HepG2 (cell line): Measurements from ENCODE around the gene PASK. TPM values are rescaled to one million over a fixed set of nuclear protein-coding genes. Genes with fewer than 3 reads are reported as not detected.

Source experiments
- ATAC-seq: fragments of 200-7000 bp; cut with Tn5 transposase; 3 replicates; pipeline ENCODE4 v1.9.1; 2020; ENCODE audit warnings: mild to moderate bottlenecking, moderate library complexity
- BruUV-seq: library from RNA; stranded (reverse); fragments of 400-500 nt; replicated peaks from 2 replicates; lab custom pipeline; 2021; lab: Mats Ljungman, UMichigan
- CTCF ChIA-PET: fragments of 300-600 bp; formaldehyde crosslinking; extraction: SDS; loops from one replicate; lab custom pipeline; 2021; ENCODE audit warnings: low total read pairs, inconsistent platforms, low intra/inter-chr PET ratio; lab: Yijun Ruan, JAX
- POLR2A ChIA-PET: fragments of 350-600 bp; sonication (Branson Sonifier 250); formaldehyde crosslinking; loops from one replicate; lab custom pipeline; 2020; ENCODE audit warnings: antibody characterized with exemption, inconsistent platforms; lab: Yijun Ruan, JAX
- DNase-seq: peaks from one replicate; pipeline ENCODE4 v3.0.0-alpha.2; 2015; ENCODE audit warnings: low spot score
- FAIRE-seq: peaks from 3 replicates; lab custom pipeline; 2011; peaks lifted over from hg19 to GRCh38; lab: Jason Lieb, UNC
- H2AFZ ChIP-seq: one replicate; pipeline ENCODE4 v1.6.1; 2011; ENCODE audit warnings: low read length, inconsistent platforms
- H3K27ac ChIP-seq: fragments of 300-600 bp; 3 replicates; pipeline ENCODE4 v1.8.0; 2011; ENCODE audit warnings: mixed run types, mild to moderate bottlenecking, mixed read lengths, low read length, inconsistent platforms; ENCODE audit not compliant: insufficient read depth; ENCODE audit errors: extremely low read length
- H3K27me3 ChIP-seq, 2 experiments: fragments of 200-600 bp in 1 of 2; 2 replicates in 1 of 2; 3 replicates in 1 of 2; pipeline versions ENCODE4 v1.6.0 to v1.8.0; 2011; ENCODE audit warnings: low read length in 2 of 2, mild to moderate bottlenecking in 2 of 2, moderate library complexity in 2 of 2, inconsistent platforms in 1 of 2; ENCODE audit not compliant: insufficient read depth in 2 of 2, control insufficient read depth in 1 of 2
- H3K36me3 ChIP-seq, 2 experiments: fragments of 200-600 bp in 1 of 2; replicated peaks in 1 of 2; 2 replicates in 1 of 2; 3 replicates in 1 of 2; pipeline versions ENCODE4 v1.5.1 to v1.8.0; 2011; ENCODE audit warnings: low read length in 2 of 2, inconsistent platforms in 1 of 2; ENCODE audit not compliant: insufficient read depth in 2 of 2, control insufficient read depth in 1 of 2
- H3K4me1 ChIP-seq: 2 replicates; pipeline ENCODE4 v1.5.1; 2012; ENCODE audit warnings: low read length, inconsistent platforms; ENCODE audit not compliant: insufficient read depth
- H3K4me2 ChIP-seq: 2 replicates; pipeline ENCODE4 v1.6.0; 2011; ENCODE audit warnings: low read depth, low read length, inconsistent platforms
- H3K4me3 ChIP-seq, 3 experiments: fragments of 200-600 bp in 1 of 3; sonication (generic), shearing (Covaris generic) in 1 of 3; replicated peaks in 1 of 3; 2 replicates each; pipeline ENCODE4 v1.5.1; 2011 to 2016; ENCODE audit warnings: low read length in 3 of 3, inconsistent platforms in 2 of 3, low read depth in 2 of 3, mild to moderate bottlenecking in 2 of 3, control low read depth in 1 of 3, mixed read lengths in 1 of 3; ENCODE audit not compliant: insufficient read depth in 1 of 3
- H3K79me2 ChIP-seq: one replicate; pipeline ENCODE4 v1.6.1; 2011; ENCODE audit warnings: low read length, inconsistent platforms; ENCODE audit not compliant: insufficient read depth
- H3K9ac ChIP-seq: 2 replicates; pipeline ENCODE4 v1.6.0; 2011; ENCODE audit warnings: mild to moderate bottlenecking, low read depth, low read length, inconsistent platforms; ENCODE audit not compliant: insufficient read depth
- H3K9me3 ChIP-seq: 2 replicates; pipeline ENCODE4 v1.5.1; 2012; ENCODE audit warnings: mild to moderate bottlenecking, low read length
- H4K20me1 ChIP-seq: 2 replicates; pipeline ENCODE4 v1.6.0; 2011; ENCODE audit warnings: inconsistent platforms, mild to moderate bottlenecking, low read length, moderate library complexity; ENCODE audit not compliant: insufficient read depth
- ARID4A ChIP-seq: sonication (generic); formaldehyde crosslinking; IDR thresholded peaks from 2 replicates; pipeline ENCODE4 v1.5.0; 2020; ENCODE audit warnings: mild to moderate bottlenecking, missing genetic modification reagents, borderline replicate concordance
- E2F1 ChIP-seq: sonication (generic); formaldehyde crosslinking; IDR thresholded peaks from 2 replicates; pipeline ENCODE4 v1.5.0; 2020; ENCODE audit warnings: missing genetic modification reagents
- NAIF1 ChIP-seq: sonication (generic); formaldehyde crosslinking; IDR thresholded peaks from 2 replicates; pipeline ENCODE4 v1.5.0; 2020; ENCODE audit warnings: mild to moderate bottlenecking, missing genetic modification reagents, borderline replicate concordance
- POLR2G ChIP-seq: fragments of 200-400 bp; formaldehyde crosslinking; IDR thresholded peaks from 2 replicates; pipeline ENCODE4 v1.6.1; 2018; ENCODE audit warnings: mild to moderate bottlenecking, low read depth, low read length, moderate library complexity
- SOX13 ChIP-seq, 3 experiments: fragments of 450-650 bp in 1 of 3; sonication (generic) in 1 of 3; formaldehyde crosslinking in 1 of 3; IDR thresholded peaks in 2 of 3; conservative IDR thresholded peaks in 1 of 3; 2 replicates each; pipeline versions ENCODE4 v1.5.0 to v1.6.1; 2016 to 2020; ENCODE audit warnings: antibody characterized with exemption in 1 of 3, mild to moderate bottlenecking in 1 of 3, missing compliant biosample characterization in 1 of 3, missing genetic modification reagents in 1 of 3, moderate library complexity in 1 of 3
- ZNF510 ChIP-seq: sonication (generic); formaldehyde crosslinking; IDR thresholded peaks from 2 replicates; pipeline ENCODE4 v1.4.0; 2020; ENCODE audit warnings: low read depth, mild to moderate bottlenecking, missing genetic modification reagents
- WGBS: methylation state at CpG from one replicate; pipeline ENCODE4 v1.1.6; 2017; ENCODE audit warnings: low lambda C conversion rate; 5-methylcytosine and 5-hydroxymethylcytosine counted together
- in situ Hi-C: cut with HindIII; loops from 2 replicates; pipeline ENCODE4 v1.10.0; 2017; ENCODE audit warnings: low pct_unique_long_range_greater_than_20kb; ENCODE audit not compliant: extremely low pct_ligation_motif_present
- intact Hi-C: fragments of 100-400 bp; cut with micrococcal nuclease; formaldehyde crosslinking; loops from one replicate; pipeline ENCODE4 v1.10.0; 2022; ENCODE audit not compliant: unreplicated experiment
- polyA plus RNA-seq, 8 experiments: library from polyadenylated mRNA; depleted of rRNA in 3 of 8; stranded (reverse) in 7 of 8; unstranded in 1 of 8; fragments of >200 nt; fragmentation: Illumina TruSeq in 4 of 8; extraction: Trizol in 4 of 8; gene quantifications; 2 replicates each; pipeline versions ENCODE4 v1.2.1 to v1.2.3, GENCODE V29; 2011 to 2016; ENCODE audit warnings: low read depth in 4 of 8, missing spikeins in 1 of 8, mixed read lengths in 1 of 8; ENCODE audit not compliant: insufficient read depth in 1 of 8
- total RNA-seq, 5 experiments: library from RNA; depleted of rRNA; stranded (reverse); fragments of >200 nt; fragmentation: Illumina TruSeq; extraction: Trizol; gene quantifications; 2 replicates each; pipeline ENCODE4 v1.2.3, GENCODE V29; 2016; ENCODE audit warnings: low read depth in 1 of 5

Gene PASK
- total and polyA plus RNA-seq, 2 of the 13 experiments (the other 11 are each of a cell fraction or from before 2014, with no cell fraction given): 6.9 to 17.0 TPM

GRCh38 chr2:241182126-241182525, 32.9 kb upstream of the PASK start (continued):
- TF ChIP-seq ARID4A (CRISPR knock-in tag) (no peak), E2F1 (CRISPR knock-in tag) (no peak), ZNF510 (CRISPR knock-in tag) (no peak)

- FAIRE-seq: no peak
- Histone ChIP-seq H3K4me2 (no peak overlapping the region), H3K36me3 (peaks cover 5 to 26% of the 10 kb centered on the region in 2 experiments; a peak in 4 of 5 replicates), H3K4me3 (no peak overlapping the region), H3K79me2 (no peaks in the 10 kb centered on the region), H3K27ac (no peak overlapping the region), H3K27me3 (no peaks in the 10 kb centered on the region), H3K4me1 (no peaks in the 10 kb centered on the region), H3K9ac (no peak overlapping the region), H2AFZ (no peak overlapping the region), H4K20me1 (no peaks in the 10 kb centered on the region), H3K9me3 (no peaks in the 10 kb centered on the region)
- peak; percentile 51; the same call in 2 of the 3 replicates for ATAC-seq
- TF ChIP-seq POLR2G: no peak
- TF ChIP-seq NAIF1 (CRISPR knock-in tag): no peak
- TF ChIP-seq SOX13 (IDR thresholded peaks at IDR 0.05): no peak
- TF ChIP-seq SOX13 (CRISPR knock-in tag; conservative IDR thresholded peaks at IDR 0.05 in 1 of 2, IDR thresholded peaks at IDR 0.05 in 1 of 2): no peak
- ChIA-PET POLR2A (no interaction called here), CTCF (no interaction called here)
- WGBS: 96% methylated on average over 12 of the region's 12 CpGs
- no peak for DNase-seq
- in situ Hi-C loops (no loop called here), intact Hi-C loops (no loop called here)
- no TSS peak for BruUV-seq
Observed at GRCh38 chr2:241180495-241180894, 31.2 kb upstream of the PASK start.
